Loucy (cell line): ENCODE results near the gene APLF.

ENCODE experiments used
- H2AFZ ChIP-seq: fragments of 200-600 bp; sonication (generic); 2 replicates; pipeline ENCODE4 v1.6.0; 2016; ENCODE audit warnings: antibody characterized with exemption, mild to moderate bottlenecking, low read length, moderate library complexity
- H3F3A ChIP-seq: fragments of 200-600 bp; 2 replicates; pipeline ENCODE4 v1.6.0; 2016; ENCODE audit warnings: antibody characterized with exemption, low read depth, mild to moderate bottlenecking
- H3K27me3 ChIP-seq: fragments of 200-600 bp; sonication (generic); 2 replicates; pipeline ENCODE4 v1.6.1; 2014; ENCODE audit warnings: low read length, mild to moderate bottlenecking; ENCODE audit not compliant: insufficient read depth, poor library complexity, severe bottlenecking
- H3K36me3 ChIP-seq: fragments of 200-600 bp; sonication (generic); 2 replicates; pipeline ENCODE4 v1.6.1; 2016; ENCODE audit warnings: low read length; ENCODE audit not compliant: insufficient read depth
- H3K4me1 ChIP-seq: fragments of 200-600 bp; sonication (generic); 2 replicates; pipeline ENCODE4 v1.5.1; 2014; ENCODE audit warnings: low read length, mild to moderate bottlenecking; ENCODE audit not compliant: insufficient read depth, poor library complexity, severe bottlenecking
- H3K4me2 ChIP-seq: fragments of 200-600 bp; sonication (generic); 2 replicates; pipeline ENCODE4 v1.6.0; 2014; ENCODE audit warnings: antibody characterized with exemption, low read length, low read depth, mild to moderate bottlenecking; ENCODE audit not compliant: poor library complexity, severe bottlenecking
- H3K4me3 ChIP-seq: fragments of 200-600 bp; sonication (generic); 2 replicates; pipeline ENCODE4 v1.5.1; 2014; ENCODE audit warnings: low read length, mild to moderate bottlenecking, mixed read lengths; ENCODE audit not compliant: poor library complexity, severe bottlenecking
- H3K79me2 ChIP-seq: fragments of 200-600 bp; sonication (generic); 2 replicates; pipeline ENCODE4 v1.6.1; 2014; ENCODE audit warnings: low read length; ENCODE audit not compliant: insufficient read depth
- H3K9ac ChIP-seq: fragments of 200-600 bp; sonication (generic); 2 replicates; pipeline ENCODE4 v1.6.0; 2014; ENCODE audit warnings: mild to moderate bottlenecking, low read depth, low read length, moderate library complexity; ENCODE audit not compliant: poor library complexity, severe bottlenecking
- H3K9me2 ChIP-seq: fragments of 200-600 bp; sonication (generic); replicated peaks from 2 replicates; pipeline ENCODE4 v1.6.1; 2016; ENCODE audit warnings: low read depth, low read length, mixed read lengths
- H3K9me3 ChIP-seq: fragments of 200-600 bp; sonication (generic); 2 replicates; pipeline ENCODE4 v1.6.1; 2014; ENCODE audit warnings: mild to moderate bottlenecking, antibody characterized with exemption, low read length, low read depth; ENCODE audit not compliant: insufficient read depth
- H4K20me1 ChIP-seq: fragments of 200-600 bp; sonication (generic); 2 replicates; pipeline ENCODE4 v1.6.0; 2014; ENCODE audit warnings: antibody characterized with exemption, low read length, mild to moderate bottlenecking; ENCODE audit not compliant: insufficient read depth, poor library complexity, severe bottlenecking
- CTCF ChIP-seq: fragments of 200-600 bp; sonication (generic); conservative IDR thresholded peaks from 2 replicates; pipeline ENCODE4 v1.5.1; 2014; ENCODE audit warnings: mild to moderate bottlenecking, antibody characterized with exemption, low read length
- EZH2phosphoT487 ChIP-seq: fragments of 200-600 bp; IDR thresholded peaks from 2 replicates; pipeline ENCODE4 v1.6.1; 2018; ENCODE audit warnings: antibody characterized with exemption, mild to moderate bottlenecking, moderate library complexity, borderline replicate concordance

APLF gene

DNA sequence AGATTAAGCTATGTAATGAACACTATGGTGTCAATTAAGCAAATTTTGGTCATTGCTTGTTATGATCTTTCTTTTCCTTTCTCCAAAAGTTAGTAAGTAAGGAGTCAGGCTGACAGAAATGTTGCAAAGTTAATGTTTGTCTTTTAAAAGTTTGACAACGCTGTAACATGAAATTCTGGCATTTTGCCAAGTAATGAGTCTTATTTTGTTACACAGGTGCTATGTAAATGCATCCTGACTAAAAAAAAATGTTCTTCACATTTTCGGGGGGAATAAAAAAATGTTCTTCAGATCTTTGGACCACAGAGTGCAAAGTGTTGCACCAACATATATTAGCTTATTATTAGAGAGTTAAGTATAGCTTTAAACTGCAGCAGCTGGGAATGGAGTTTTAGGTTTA, 121.2 kb downstream of the APLF start:
- H3K36me3 ChIP-seq = no peaks in the 10 kb centered on the region
- H3K9me2 ChIP-seq = no peaks in the 10 kb centered on the region
- H3K4me1 ChIP-seq = no peaks in the 10 kb centered on the region
- H3K9ac ChIP-seq = no peak overlapping the region
- no peak overlapping the region for H3K4me3 ChIP-seq
- H3K4me2 ChIP-seq = no peak overlapping the region
- H3F3A ChIP-seq = no peaks in the 10 kb centered on the region
- no peaks in the 10 kb centered on the region for H4K20me1 ChIP-seq
- no peaks in the 10 kb centered on the region for H3K27me3 ChIP-seq
- no peaks in the 10 kb centered on the region for H3K79me2 ChIP-seq
- H2AFZ ChIP-seq = no peak overlapping the region
- TF ChIP-seq EZH2phosphoT487 (no peak), CTCF (no peak)
- no peaks in the 10 kb centered on the region for H3K9me3 ChIP-seq

GRCh38 chr2:68589963-68590362, 122.6 kb downstream of the APLF start:
- no peaks in the 10 kb centered on the region for H3K9me3 ChIP-seq
- TF ChIP-seq CTCF (no peak), EZH2phosphoT487 (no peak)

GRCh38 chr2:68590702-68591101, 123.3 kb downstream of the APLF start:
- Histone ChIP-seq H3K4me3 (no peak overlapping the region), H3K36me3 (no peaks in the 10 kb centered on the region), H3K4me2 (no peak overlapping the region), H3K9ac (no peak overlapping the region), H3K27me3 (no peaks in the 10 kb centered on the region), H3K9me3 (no peaks in the 10 kb centered on the region), H4K20me1 (no peaks in the 10 kb centered on the region), H2AFZ (no peak overlapping the region), H3K9me2 (no peaks in the 10 kb centered on the region), H3K4me1 (peaks cover 15% of the 10 kb centered on the region), H3F3A (no peaks in the 10 kb centered on the region), H3K79me2 (no peaks in the 10 kb centered on the region)
- TF ChIP-seq CTCF (no peak), EZH2phosphoT487 (no peak)

More at GRCh38 chr2:68589963-68590362, 122.6 kb downstream of the APLF start:
- H3K27me3 ChIP-seq = no peaks in the 10 kb centered on the region
- H3K79me2 ChIP-seq = no peaks in the 10 kb centered on the region
- H3K9ac ChIP-seq = no peak overlapping the region
- no peaks in the 10 kb centered on the region for H3K9me2 ChIP-seq
- H3K4me2 ChIP-seq = no peak overlapping the region
- no peaks in the 10 kb centered on the region for H3F3A ChIP-seq
- H4K20me1 ChIP-seq = no peaks in the 10 kb centered on the region
- no peaks in the 10 kb centered on the region for H3K36me3 ChIP-seq
- H2AFZ ChIP-seq = no peak overlapping the region
- H3K4me1 ChIP-seq = peaks cover 11% of the 10 kb centered on the region
- no peak overlapping the region for H3K4me3 ChIP-seq
